ENCODE data around the gene ATXN1L.

GRCh38 chr16:71808593-71809459 lies 37.0 kb upstream of the ATXN1L start, which contains the start of gene AP1G1:
- TF ChIP-seq CTCF (IDR thresholded peaks at IDR 0.05) (no peak), EZH2 (IDR thresholded peaks at IDR 0.05; ENCODE audit: borderline replicate concordance, insufficient read depth, low read depth, low read length, poor library complexity, severe bottlenecking) (no peak)

Measured in B cell (primary cell).